Neutrophil (primary cell): Measurements from ENCODE around the gene PDCD1.

Source experiments
- H3K27ac ChIP-seq: fragments of 200-600 bp; sonication (generic); 2 replicates; pipeline ENCODE4 v1.5.1; 2016; ENCODE audit warnings: mild to moderate bottlenecking, moderate library complexity
- H3K27me3 ChIP-seq: fragments of 200-600 bp; sonication (generic); 2 replicates; pipeline ENCODE4 v1.6.0; 2016; ENCODE audit warnings: mild to moderate bottlenecking
- H3K36me3 ChIP-seq: fragments of 200-600 bp; sonication (generic); 2 replicates; pipeline ENCODE4 v1.5.1; 2017
- H3K4me1 ChIP-seq, 2 experiments: fragments of 200-600 bp in 1 of 2; sonication (generic) in 1 of 2; 1 replicate in 1 of 2; 2 replicates in 1 of 2; pipeline versions ENCODE4 v1.5.1 to v1.6.1; 2013 to 2016; ENCODE audit warnings: low read depth in 1 of 2, low read length in 1 of 2, mild to moderate bottlenecking in 1 of 2, moderate library complexity in 1 of 2; ENCODE audit not compliant: control insufficient read depth in 1 of 2, insufficient read depth in 1 of 2
- H3K4me3 ChIP-seq, 2 experiments: fragments of 200-600 bp in 1 of 2; sonication (generic) in 1 of 2; 1 replicate in 1 of 2; 2 replicates in 1 of 2; pipeline ENCODE4 v1.5.1; 2013 to 2016; ENCODE audit warnings: low read depth in 1 of 2, low read length in 1 of 2, mild to moderate bottlenecking in 1 of 2, moderate library complexity in 1 of 2
- H3K9me3 ChIP-seq: fragments of 200-600 bp; sonication (generic); 2 replicates; pipeline ENCODE4 v1.5.1; 2016
- CTCF ChIP-seq: fragments of 200-600 bp; sonication (generic); IDR thresholded peaks from 2 replicates; pipeline ENCODE4 v1.5.1; 2016; ENCODE audit warnings: antibody characterized with exemption

The PDCD1 gene

DNA sequence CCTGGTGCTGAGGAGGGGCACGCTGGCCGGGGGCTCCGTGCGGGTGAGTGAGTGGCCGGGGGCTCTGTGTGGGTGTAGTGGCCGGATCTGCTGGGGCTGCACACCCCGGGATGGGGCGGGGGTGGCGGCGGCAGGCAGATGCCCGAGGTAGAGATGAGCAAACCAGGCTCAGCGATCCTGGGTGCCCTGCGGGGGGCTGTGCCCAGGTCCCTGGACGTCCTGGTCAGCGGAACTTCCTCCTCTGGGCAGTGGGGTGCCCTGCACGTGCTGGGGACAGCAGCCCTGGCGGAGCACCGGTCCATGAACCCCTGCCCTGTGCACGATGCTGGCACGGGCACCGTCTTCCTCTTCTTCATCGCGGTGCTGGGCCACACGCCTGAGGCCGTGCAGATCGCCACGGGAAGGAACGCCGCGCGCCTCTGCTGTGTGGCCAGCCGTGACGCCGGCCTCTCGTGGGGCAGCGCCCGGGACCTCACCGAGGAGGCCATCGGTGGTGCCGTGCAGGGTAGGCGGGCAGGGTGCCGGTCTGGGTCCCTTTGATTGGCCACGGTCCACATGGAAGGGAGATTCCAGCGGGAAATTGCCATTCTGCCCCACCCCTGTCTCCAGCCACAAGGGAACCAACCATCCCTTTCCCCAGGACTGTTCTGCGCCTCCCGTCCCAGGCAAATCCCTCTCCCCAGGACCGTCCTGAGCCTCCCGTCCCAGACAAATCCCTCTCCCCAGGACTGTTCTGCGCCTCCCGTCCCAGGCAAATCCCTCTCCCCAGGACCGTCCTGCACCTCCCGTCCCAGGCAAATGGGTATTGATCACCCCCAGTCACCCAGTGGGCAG is 43.8 kb downstream of the PDCD1 start:
- no peaks in the 10 kb centered on the region for H3K9me3 ChIP-seq
- no peaks in the 10 kb centered on the region for H3K36me3 ChIP-seq
- no peak overlapping the region for H3K27ac ChIP-seq
- H3K27me3 ChIP-seq: peaks cover 31% of the 10 kb centered on the region
- no peak for TF ChIP-seq CTCF
- H3K4me1 ChIP-seq: no peaks in the 10 kb centered on the region
- no peak overlapping the region for H3K4me3 ChIP-seq

GRCh38 chr2:241814393-241814642 is 44.4 kb downstream of the PDCD1 start:
- no peak overlapping the region for H3K27ac ChIP-seq
- no peaks in the 10 kb centered on the region for H3K9me3 ChIP-seq
- H3K27me3 ChIP-seq: peaks cover 31% of the 10 kb centered on the region
- no peak for TF ChIP-seq CTCF
- no peaks in the 10 kb centered on the region for H3K4me1 ChIP-seq
- no peak overlapping the region for H3K4me3 ChIP-seq
- H3K36me3 ChIP-seq: no peaks in the 10 kb centered on the region

DNA sequence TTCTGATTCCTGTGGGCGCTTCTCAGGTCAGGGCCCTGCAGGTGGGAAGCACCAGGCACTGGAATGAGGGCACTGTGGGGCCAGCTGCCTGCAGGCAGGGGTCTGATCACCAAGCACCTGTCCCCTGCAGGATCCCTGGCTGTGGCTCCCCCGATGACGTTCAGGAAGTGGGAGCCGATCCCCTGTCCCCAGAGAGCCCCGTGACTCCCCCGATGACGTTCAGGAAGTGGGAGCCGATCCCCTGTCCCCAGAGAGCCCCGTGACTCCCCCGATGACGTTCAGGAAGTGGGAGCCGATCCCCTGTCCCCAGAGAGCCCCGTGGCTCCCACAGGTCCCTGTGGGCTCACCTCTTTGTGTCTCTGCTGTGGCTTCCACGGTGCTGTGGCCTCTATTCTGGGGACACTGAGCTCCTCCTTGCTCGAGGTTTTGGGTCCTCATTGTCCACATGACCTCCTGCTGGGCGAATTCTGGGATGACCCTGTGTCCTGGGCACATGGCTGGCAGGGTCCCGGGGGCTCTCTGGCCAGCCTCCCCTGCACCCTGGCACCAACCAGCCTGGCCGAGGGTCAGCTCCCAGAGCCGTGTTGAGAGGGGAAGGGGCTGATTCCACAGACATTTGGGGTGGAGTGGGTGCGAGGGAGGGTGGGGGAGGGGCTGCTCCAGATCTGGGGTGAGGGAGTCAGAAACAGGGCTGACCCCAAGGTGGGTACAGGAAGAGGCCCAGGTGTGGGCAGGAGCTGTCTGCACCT is 44.9 kb downstream of the PDCD1 start:
- no peak overlapping the region for H3K27ac ChIP-seq
- H3K9me3 ChIP-seq: no peaks in the 10 kb centered on the region
- TF ChIP-seq CTCF: no peak
- no peak overlapping the region for H3K4me3 ChIP-seq
- peaks cover 31% of the 10 kb centered on the region for H3K27me3 ChIP-seq
- H3K4me1 ChIP-seq: no peaks in the 10 kb centered on the region
- H3K36me3 ChIP-seq: no peaks in the 10 kb centered on the region

- H3K4me3 ChIP-seq: no peak overlapping the region
- no peak overlapping the region for H3K27ac ChIP-seq
- TF ChIP-seq CTCF: no peak
- no peaks in the 10 kb centered on the region for H3K4me1 ChIP-seq
- peaks cover 24% of the 10 kb centered on the region for H3K27me3 ChIP-seq
- H3K9me3 ChIP-seq: no peaks in the 10 kb centered on the region
- no peaks in the 10 kb centered on the region for H3K36me3 ChIP-seq
Measured at GRCh38 chr2:241812730-241813643, 45.7 kb downstream of the PDCD1 start.

- Histone ChIP-seq H3K4me1 (no peaks in the 10 kb centered on the region), H3K4me3 (no peak overlapping the region), H3K27ac (no peak overlapping the region), H3K9me3 (no peaks in the 10 kb centered on the region), H3K27me3 (peaks cover 16% of the 10 kb centered on the region), H3K36me3 (no peaks in the 10 kb centered on the region)
- TF ChIP-seq CTCF: no peak
Measured at GRCh38 chr2:241811952-241812729, 46.6 kb downstream of the PDCD1 start.
